ENCODE results near the gene TMEM178A.

GRCh38 chr2:39657287-39657937, 8.3 kb upstream of the TMEM178A start:
- TF ChIP-seq CTCF (IDR thresholded peaks at IDR 0.05) (no peak), POLR2A (IDR thresholded peaks at IDR 0.05) (no peak)
